HCT116 (cell line): ENCODE results near the gene TUBA1C. TPM values are rescaled to one million over a fixed set of nuclear protein-coding genes. Genes with fewer than 3 reads are reported as not detected.

Experiments used
- ATAC-seq: fragments of 200-7000 bp; cut with Tn5 transposase; 2 replicates; pipeline ENCODE4 v1.9.1; 2020; ENCODE audit warnings: mild to moderate bottlenecking, moderate library complexity
- BruUV-seq: library from RNA; stranded (reverse); fragments of 400-500 nt; replicated peaks from 2 replicates; lab custom pipeline; 2021; lab: Mats Ljungman, UMichigan
- CTCF ChIA-PET: fragments of 300-600 bp; sonication (Branson Sonifier 250); formaldehyde crosslinking; loops from one replicate; lab custom pipeline; 2021; ENCODE audit warnings: antibody characterized with exemption; lab: Charles Lee
- POLR2A ChIA-PET: fragments of 300-600, 350-600 bp; sonication (Branson Sonifier 250); formaldehyde crosslinking; loops from one replicate; lab custom pipeline; 2021; ENCODE audit warnings: antibody characterized with exemption; lab: Charles Lee
- RAD21 ChIA-PET, 2 experiments: fragments of 300-600 bp; sonication (Branson Sonifier 250); formaldehyde crosslinking; loops; one replicate each; lab custom pipeline; 2023; ENCODE audit warnings: low total read pairs in 2 of 2; ENCODE audit not compliant: uncharacterized antibody in 2 of 2, unreplicated experiment in 2 of 2, low non-redundant PET in 1 of 2; lab: Charles Lee
- DNase-seq: peaks from one replicate; pipeline ENCODE4 v3.0.0-alpha.2; 2010; ENCODE audit warnings: low read depth, low spot score
- H2AFZ ChIP-seq: fragments of 200-600 bp; shearing (Covaris generic), sonication (generic); 2 replicates; pipeline ENCODE4 v1.6.1; 2017; ENCODE audit warnings: low read depth, mixed run types, mixed read lengths, antibody characterized with exemption, low read length; ENCODE audit not compliant: poor library complexity, severe bottlenecking
- H3K27ac ChIP-seq: 2 replicates; pipeline ENCODE4 v1.5.1; 2012; ENCODE audit warnings: low read depth, low read length
- H3K27me3 ChIP-seq: fragments of 200-600 bp; sonication (generic); 2 replicates; pipeline ENCODE4 v1.6.1; 2016; ENCODE audit warnings: mixed run types, low read length, mixed read lengths; ENCODE audit not compliant: insufficient read depth
- H3K36me3 ChIP-seq, 2 experiments: fragments of 200-500 bp in 1 of 2; fragments of 200-600 bp in 1 of 2; sonication (Bioruptor generic) in 1 of 2; sonication (generic) in 1 of 2; 2 replicates each; pipeline versions ENCODE4 v1.5.1 to v1.6.1; 2014 to 2016; ENCODE audit warnings: low read length in 2 of 2, inconsistent platforms in 1 of 2, mixed read lengths in 1 of 2, mixed run types in 1 of 2; ENCODE audit not compliant: insufficient read depth in 2 of 2, control insufficient read depth in 1 of 2
- H3K4me1 ChIP-seq, 2 experiments: fragments of 200-600 bp in 1 of 2; sonication (generic) in 1 of 2; 2 replicates each; pipeline versions ENCODE4 v1.5.1 to v1.6.1; 2012 to 2017; ENCODE audit warnings: low read length in 2 of 2, inconsistent platforms in 1 of 2, mild to moderate bottlenecking in 1 of 2, mixed read lengths in 1 of 2, mixed run types in 1 of 2, moderate library complexity in 1 of 2; ENCODE audit not compliant: insufficient read depth in 2 of 2, control insufficient read depth in 1 of 2
- H3K4me2 ChIP-seq: fragments of 200-600 bp; sonication (generic); 2 replicates; pipeline ENCODE4 v1.6.1; 2017; ENCODE audit warnings: mixed run types, low read length, mixed read lengths
- H3K4me3 ChIP-seq, 2 experiments: fragments of 200-600 bp in 1 of 2; sonication (generic) in 1 of 2; replicated peaks in 1 of 2; 2 replicates each; pipeline ENCODE4 v1.5.1; 2011 to 2016; ENCODE audit warnings: low read length in 2 of 2, control low read depth in 1 of 2, low read depth in 1 of 2, mild to moderate bottlenecking in 1 of 2, mixed read lengths in 1 of 2, mixed run types in 1 of 2
- H3K79me2 ChIP-seq: fragments of 200-600 bp; sonication (generic); 2 replicates; pipeline ENCODE4 v1.6.1; 2017; ENCODE audit warnings: mild to moderate bottlenecking, mixed run types, low read length, moderate library complexity, mixed read lengths; ENCODE audit not compliant: insufficient read depth
- H3K9ac ChIP-seq: fragments of 200-600 bp; sonication (generic); 2 replicates; pipeline ENCODE4 v1.6.1; 2016; ENCODE audit warnings: low read length, mixed read lengths
- H3K9me2 ChIP-seq: fragments of 200-600 bp; sonication (generic), shearing (Covaris generic); 2 replicates; pipeline ENCODE4 v1.6.1; 2017; ENCODE audit warnings: mixed run types, mild to moderate bottlenecking, moderate library complexity; ENCODE audit not compliant: insufficient read depth
- H3K9me3 ChIP-seq, 2 experiments: fragments of 200-500 bp in 1 of 2; fragments of 200-600 bp in 1 of 2; sonication (Bioruptor generic) in 1 of 2; sonication (generic) in 1 of 2; 2 replicates each; pipeline ENCODE4 v1.6.1; 2014 to 2017; ENCODE audit warnings: low read length in 2 of 2, mixed read lengths in 2 of 2, inconsistent platforms in 1 of 2, low read depth in 1 of 2, mild to moderate bottlenecking in 1 of 2, mixed run types in 1 of 2, moderate library complexity in 1 of 2; ENCODE audit not compliant: control insufficient read depth in 1 of 2, insufficient read depth in 1 of 2
- H4K20me1 ChIP-seq: fragments of 200-600 bp; sonication (generic), shearing (Covaris generic); 2 replicates; pipeline ENCODE4 v1.6.1; 2017; ENCODE audit warnings: mixed run types, mild to moderate bottlenecking, moderate library complexity; ENCODE audit not compliant: insufficient read depth
- CBX3 ChIP-seq: IDR thresholded peaks from 2 replicates; pipeline ENCODE4 v1.6.1; 2012; ENCODE audit warnings: low read depth
- EZH2 ChIP-seq: fragments of 200-600 bp; sonication (generic); IDR thresholded peaks from 2 replicates; pipeline ENCODE4 v1.6.1; 2017; ENCODE audit warnings: antibody characterized with exemption, mixed run types
- JUND ChIP-seq: IDR thresholded peaks from 2 replicates; pipeline ENCODE4 v1.6.1; 2012
- RAD21 ChIP-seq: IDR thresholded peaks from 2 replicates; pipeline ENCODE4 v1.6.1; 2012; ENCODE audit warnings: low read depth, mild to moderate bottlenecking
- TCF7L2 ChIP-seq: IDR thresholded peaks from 2 replicates; pipeline ENCODE4 v1.7.0; 2011; ENCODE audit warnings: borderline replicate concordance, inconsistent platforms; ENCODE audit not compliant: insufficient read depth, insufficient read length; ENCODE audit errors: extremely low read depth
- ZFX ChIP-seq: fragments of 450-650 bp; IDR thresholded peaks from 2 replicates; pipeline ENCODE4 v1.6.1; 2017
- intact Hi-C: fragments of 100-400 bp; cut with micrococcal nuclease; formaldehyde crosslinking; loops from 2 replicates; pipeline ENCODE4 v1.10.0; 2022
- total RNA-seq: library from RNA; stranded (reverse); gene quantifications from one replicate; pipeline ENCODE4 v1.2.1, GENCODE V29; 2021; ENCODE audit not compliant: unreplicated experiment
- TF ChIP-seq, protein P1 (sequence below), 3 experiments: fragments of 200-600 bp in 1 of 3; sonication (generic) in 1 of 3; IDR thresholded peaks in 2 of 3; conservative IDR thresholded peaks in 1 of 3; 2 replicates each; pipeline ENCODE4 v1.5.1; 2012 to 2017; ENCODE audit warnings: low read depth in 2 of 3, low read length in 2 of 3, antibody characterized with exemption in 1 of 3, borderline replicate concordance in 1 of 3, control low read depth in 1 of 3, mild to moderate bottlenecking in 1 of 3, mixed read lengths in 1 of 3, mixed run types in 1 of 3, moderate library complexity in 1 of 3; ENCODE audit not compliant: insufficient read depth in 1 of 3

The TUBA1C gene
- total RNA-seq, 1 experiment from 2014 or later = 571 TPM

GRCh38 chr12:49287876-49288275 lies 23.0 kb downstream of the TUBA1C start:
- Histone ChIP-seq H3K27me3 (no peaks in the 10 kb centered on the region), H3K79me2 (no peaks in the 10 kb centered on the region), H2AFZ (peak overlapping the region; percentile 5), H3K9me3 (no peaks in the 10 kb centered on the region), H3K4me3 (no peak overlapping the region), H3K4me2 (no peak overlapping the region), H3K4me1 (peaks cover 0 to 5% of the 10 kb centered on the region in 2 experiments; a peak in 2 of 4 replicates), H3K9ac (no peak overlapping the region), H3K9me2 (no peaks in the 10 kb centered on the region), H4K20me1 (no peaks in the 10 kb centered on the region), H3K36me3 (no peaks in the 10 kb centered on the region), H3K27ac (no peak overlapping the region)
- POLR2A ChIA-PET = no interaction called here
- intact Hi-C loops = loop anchor here (1.0 to 2.0 kb wide), 4 partner anchors 54 to 292 kb away; no protein-coding TSS in a partner anchor
- TF ChIP-seq RAD21 (no peak), TCF7L2 (no peak), CBX3 (no peak), JUND (no peak), EZH2 (no peak)
- peak; percentile 5; the same call in 1 of the 2 replicates for ATAC-seq
- RAD21 ChIA-PET = interaction anchor here in 1 of 2 experiments (1.8 kb wide), 1 partner anchor 70 kb away, joined by 7 read pairs; no protein-coding TSS in a partner anchor
- BruUV-seq = no TSS peak
- no peak for DNase-seq
- CTCF ChIA-PET = interaction anchor here (0.8 to 4.2 kb wide), 9 partner anchors 8 to 293 kb away, joined by 3 to 47 read pairs (median 11); partner anchors contain the start of gene DNAJC22

DNA sequence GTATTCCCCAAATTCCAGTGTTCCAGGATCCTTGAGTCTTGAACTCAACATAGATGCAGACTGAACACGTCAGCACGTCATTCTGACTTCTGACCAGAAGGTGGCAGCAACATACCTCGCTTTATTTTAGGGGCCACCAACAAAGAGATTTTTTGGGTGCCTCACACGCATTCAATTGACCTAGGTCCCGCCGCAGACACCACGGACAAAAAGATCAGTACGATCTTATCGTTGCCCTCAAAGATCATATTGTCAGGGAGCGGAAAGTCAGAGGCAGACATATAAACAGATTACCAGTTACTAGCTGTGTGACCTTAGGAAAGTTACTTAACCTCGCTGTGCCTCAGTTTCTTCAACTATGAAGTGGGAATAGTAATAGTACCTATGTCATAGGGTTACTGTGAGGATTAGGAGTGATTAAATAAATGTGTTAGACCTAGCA lies 23.6 kb downstream of the TUBA1C start:
- Histone ChIP-seq H3K4me2 (0 out of 2 replicates have a peak overlapping the region, but pooled peaks have one; percentile 1), H3K36me3 (no peaks in the 10 kb centered on the region), H3K27ac (no peak overlapping the region), H3K9ac (no peak overlapping the region), H4K20me1 (no peaks in the 10 kb centered on the region), H3K79me2 (no peaks in the 10 kb centered on the region), H2AFZ (peak overlapping the region; percentile 5), H3K9me3 (no peaks in the 10 kb centered on the region), H3K4me1 (peaks cover 0 to 10% of the 10 kb centered on the region in 2 experiments; a peak in 2 of 4 replicates), H3K4me3 (no peak overlapping the region), H3K9me2 (no peaks in the 10 kb centered on the region), H3K27me3 (no peaks in the 10 kb centered on the region)
- DNase-seq = peak; percentile 46
- intact Hi-C loops = loop anchor here (1.0 to 2.0 kb wide), 4 partner anchors 54 to 292 kb away; no protein-coding TSS in a partner anchor
- no TSS peak for BruUV-seq
- ChIA-PET RAD21 (interaction anchor here (1.0 to 1.8 kb wide), 3 partner anchors 59 to 69 kb away, joined by 4 to 7 read pairs (median 7); no protein-coding TSS in a partner anchor), CTCF (interaction anchor here (0.9 to 4.2 kb wide), 12 partner anchors 9 to 292 kb away, joined by 3 to 47 read pairs (median 10); partner anchors contain the start of genes DNAJC22 and TROAP), POLR2A (interaction anchor here (0.7 to 1.2 kb wide), 5 partner anchors 9 to 59 kb away, joined by 3 to 5 read pairs (median 3); partner anchors contain the start of gene TROAP)
- TF ChIP-seq RAD21 = peak; percentile 92
- TF ChIP-seq, protein P1, sequence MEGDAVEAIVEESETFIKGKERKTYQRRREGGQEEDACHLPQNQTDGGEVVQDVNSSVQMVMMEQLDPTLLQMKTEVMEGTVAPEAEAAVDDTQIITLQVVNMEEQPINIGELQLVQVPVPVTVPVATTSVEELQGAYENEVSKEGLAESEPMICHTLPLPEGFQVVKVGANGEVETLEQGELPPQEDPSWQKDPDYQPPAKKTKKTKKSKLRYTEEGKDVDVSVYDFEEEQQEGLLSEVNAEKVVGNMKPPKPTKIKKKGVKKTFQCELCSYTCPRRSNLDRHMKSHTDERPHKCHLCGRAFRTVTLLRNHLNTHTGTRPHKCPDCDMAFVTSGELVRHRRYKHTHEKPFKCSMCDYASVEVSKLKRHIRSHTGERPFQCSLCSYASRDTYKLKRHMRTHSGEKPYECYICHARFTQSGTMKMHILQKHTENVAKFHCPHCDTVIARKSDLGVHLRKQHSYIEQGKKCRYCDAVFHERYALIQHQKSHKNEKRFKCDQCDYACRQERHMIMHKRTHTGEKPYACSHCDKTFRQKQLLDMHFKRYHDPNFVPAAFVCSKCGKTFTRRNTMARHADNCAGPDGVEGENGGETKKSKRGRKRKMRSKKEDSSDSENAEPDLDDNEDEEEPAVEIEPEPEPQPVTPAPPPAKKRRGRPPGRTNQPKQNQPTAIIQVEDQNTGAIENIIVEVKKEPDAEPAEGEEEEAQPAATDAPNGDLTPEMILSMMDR (IDR thresholded peaks at IDR 0.05 in 2 of 3, conservative IDR thresholded peaks at IDR 0.05 in 1 of 3; ENCODE audit: borderline replicate concordance in 1 of 3, insufficient read depth in 1 of 3, low read depth in 2 of 3, low read length in 2 of 3) = peak; percentile 76 to 97 (median 89)
- no peak for TF ChIP-seq ZFX
- TF ChIP-seq CBX3 = no peak
- ATAC-seq = peak; percentile 74
